HUDEP-2 (cell line): ENCODE measurements around the gene RPGRIP1L.

Experiments
- DNase-seq, 76 experiments: peaks; one replicate each; lab custom pipeline; 2025; ENCODE audit not compliant: unreplicated experiment in 76 of 76; lab: John Stamatoyannopoulos, UW

Gene RPGRIP1L

DNA sequence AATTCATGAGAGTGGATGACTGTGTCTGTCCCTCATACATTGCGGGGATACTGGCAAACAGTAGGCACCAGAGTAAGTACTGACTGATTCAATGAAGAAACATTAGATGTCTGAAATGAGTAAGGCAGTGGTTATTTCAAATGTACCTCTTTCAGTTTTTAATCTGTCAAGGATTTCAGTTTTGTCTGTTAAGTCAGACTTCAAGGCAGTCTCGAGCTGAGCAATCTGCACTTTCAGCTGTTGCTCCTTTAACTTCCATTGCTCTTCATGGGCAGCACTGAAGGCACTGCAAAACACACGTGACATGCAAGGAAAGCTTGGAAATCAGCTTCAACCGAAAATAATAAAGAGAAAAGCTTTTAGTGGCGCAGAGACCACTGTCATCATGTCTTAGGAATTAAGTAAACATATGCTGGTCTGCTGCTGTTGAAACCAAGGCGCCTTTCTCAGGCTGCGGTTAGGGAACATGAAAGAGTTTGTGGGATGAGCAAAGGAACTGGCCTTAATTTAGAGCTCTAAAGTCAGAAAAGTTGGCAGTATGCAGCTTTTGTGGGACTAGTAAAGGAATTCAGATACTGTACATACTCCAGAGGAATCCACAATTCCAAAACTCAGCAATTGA, 38.8 kb downstream of the RPGRIP1L start:
- DNase-seq = no peak

- DNase-seq = no peak
These were observed 41.6 kb downstream of the RPGRIP1L start for GRCh38 chr16:53662072-53662471.

DNA sequence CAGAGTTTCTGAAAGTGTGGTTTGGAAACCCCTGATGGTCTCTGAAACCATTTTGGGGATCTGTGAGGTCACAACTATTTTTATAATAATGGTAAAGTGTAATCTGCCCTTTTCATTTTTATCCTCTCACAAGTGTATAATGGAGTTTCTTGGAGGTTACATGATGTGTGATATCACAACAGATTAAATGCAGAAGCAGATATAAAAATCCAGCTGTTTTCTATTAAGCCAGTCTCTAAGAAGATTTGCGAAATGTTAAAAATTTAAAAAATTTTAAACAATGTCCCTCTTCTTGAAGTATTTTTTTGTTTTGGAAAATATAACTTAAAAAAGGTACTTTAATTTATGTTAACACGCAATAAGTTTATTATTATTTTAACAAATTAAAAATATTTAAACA, 48.7 kb downstream of the RPGRIP1L start:
- DNase-seq = no peak

DNA sequence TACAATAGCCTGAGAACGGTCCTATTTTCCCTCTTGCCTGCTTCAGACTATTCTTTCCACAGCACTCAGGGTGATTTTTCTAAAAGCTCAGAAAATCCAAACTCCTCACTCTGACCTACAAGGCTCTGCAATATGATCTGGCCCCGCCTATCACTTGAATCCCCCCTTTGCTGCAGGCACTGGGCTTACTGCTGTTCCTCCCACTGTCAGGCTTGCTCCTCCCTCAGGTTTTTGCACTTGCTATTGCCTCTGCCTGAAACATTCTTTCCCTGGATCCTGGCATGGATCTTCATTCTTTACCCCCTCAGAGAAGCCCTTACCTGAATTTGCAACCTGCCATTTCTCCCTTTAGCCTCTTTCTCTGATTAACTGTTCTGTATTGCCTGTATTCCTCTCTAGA, 52.3 kb downstream of the RPGRIP1L start:
- no peak for DNase-seq

- no peak for DNase-seq
These were observed 57.2 kb downstream of the RPGRIP1L start for GRCh38 chr16:53646506-53646905.

GRCh38 chr16:53643474-53643873, 60.2 kb downstream of the RPGRIP1L start:
- DNase-seq = no peak

DNA sequence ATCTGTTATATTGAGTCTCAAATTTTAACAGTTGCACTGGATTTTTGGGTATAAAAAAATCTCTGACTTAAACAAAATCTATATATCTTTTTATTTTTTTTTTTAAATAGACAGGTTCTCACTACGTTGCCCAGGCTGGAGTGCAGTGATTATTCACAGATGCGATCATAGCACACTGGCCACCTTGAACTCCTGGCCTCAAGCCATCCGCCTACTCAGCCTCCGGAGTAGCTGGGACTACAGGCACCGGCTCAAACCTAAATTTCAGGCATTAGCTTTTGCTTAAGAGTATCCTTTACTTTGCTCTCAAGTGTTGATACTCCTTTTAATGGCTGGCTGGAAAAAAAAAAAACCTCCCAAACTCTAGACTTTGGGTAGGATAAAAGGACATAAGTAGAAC, 61.6 kb downstream of the RPGRIP1L start:
- no peak for DNase-seq

- no peak for DNase-seq
These were observed 66.7 kb downstream of the RPGRIP1L start for GRCh38 chr16:53636978-53637377.

DNA sequence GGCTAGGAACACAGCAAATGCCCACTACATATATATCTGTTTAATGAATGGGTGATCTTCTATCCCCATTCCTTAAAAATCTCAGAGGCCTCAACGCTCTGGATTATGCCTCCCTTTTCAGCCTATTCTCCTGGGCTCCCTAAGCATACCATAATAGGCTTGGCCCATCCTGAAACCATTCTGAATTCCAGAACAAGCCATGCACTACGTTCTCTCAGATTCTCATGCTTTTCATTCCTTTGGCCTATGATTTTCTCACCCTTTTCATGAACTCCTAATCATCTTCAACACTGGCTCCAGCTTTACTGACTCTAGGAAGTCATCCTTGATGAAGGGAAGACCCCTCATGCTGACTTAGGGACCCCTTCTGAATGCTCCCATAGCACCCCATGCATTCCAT, 71.1 kb downstream of the RPGRIP1L start:
- no peak for DNase-seq

- DNase-seq = no peak
These were observed 72.2 kb downstream of the RPGRIP1L start for GRCh38 chr16:53631236-53632025.

DNA sequence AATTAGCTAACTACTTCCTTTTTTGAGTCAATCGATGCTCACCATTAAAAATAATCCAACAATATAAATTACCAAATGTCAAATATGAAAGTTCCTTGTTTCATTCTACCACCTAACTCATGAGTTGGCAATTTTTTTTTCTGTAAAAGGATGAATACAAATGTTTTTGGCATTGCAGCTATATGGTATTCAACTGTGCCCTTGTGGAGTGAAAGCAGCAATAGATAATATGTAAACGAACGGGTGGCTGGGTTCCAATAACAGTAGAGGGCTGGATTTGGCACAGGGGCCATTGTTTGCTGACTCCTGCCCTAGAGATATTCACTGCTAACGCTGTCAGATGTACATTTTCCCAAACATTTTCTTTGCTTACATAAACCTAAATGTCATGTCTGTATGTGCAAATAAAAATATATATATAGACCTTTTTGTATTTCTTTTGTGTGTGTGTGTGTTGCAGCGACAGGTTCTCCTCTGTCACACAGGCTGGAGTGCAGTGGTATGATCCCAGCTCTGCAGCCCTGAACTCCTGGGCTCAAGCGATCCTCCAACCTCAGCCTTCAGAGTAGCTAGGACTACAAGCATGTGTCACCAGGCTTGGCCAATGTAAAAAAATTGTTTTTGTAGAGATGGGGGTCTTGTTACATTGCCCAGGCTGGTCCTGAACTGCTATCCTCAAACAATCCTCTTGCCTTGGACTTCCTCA, 73.9 kb downstream of the RPGRIP1L start:
- DNase-seq = no peak

GRCh38 chr16:53629151-53629550, 74.5 kb downstream of the RPGRIP1L start:
- no peak for DNase-seq

- no peak for DNase-seq
These were observed 76.8 kb downstream of the RPGRIP1L start for GRCh38 chr16:53626811-53627210.

- DNase-seq = no peak
These were observed 77.5 kb downstream of the RPGRIP1L start for GRCh38 chr16:53626161-53626560.

- no peak for DNase-seq
These were observed 78.4 kb downstream of the RPGRIP1L start for GRCh38 chr16:53625221-53625620.

DNA sequence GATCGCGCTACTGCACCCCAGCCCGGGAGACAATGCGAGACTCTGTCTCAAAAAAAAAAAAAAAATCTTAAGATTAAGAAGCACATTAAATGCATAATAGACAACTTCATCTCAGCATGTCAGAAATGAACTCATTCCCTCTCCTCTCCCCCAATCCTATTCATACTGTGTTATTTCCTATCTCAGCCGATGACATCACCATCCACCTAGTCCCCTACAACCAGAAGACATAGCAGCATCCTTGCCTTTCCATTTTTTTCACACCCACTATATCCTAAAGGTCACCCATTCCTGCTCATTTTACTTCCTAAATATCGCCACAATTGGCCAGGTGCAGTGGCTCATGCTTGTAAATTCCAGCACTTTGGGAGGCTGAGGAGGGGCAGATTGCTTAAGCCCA, 81.3 kb downstream of the RPGRIP1L start:
- no peak for DNase-seq

DNA sequence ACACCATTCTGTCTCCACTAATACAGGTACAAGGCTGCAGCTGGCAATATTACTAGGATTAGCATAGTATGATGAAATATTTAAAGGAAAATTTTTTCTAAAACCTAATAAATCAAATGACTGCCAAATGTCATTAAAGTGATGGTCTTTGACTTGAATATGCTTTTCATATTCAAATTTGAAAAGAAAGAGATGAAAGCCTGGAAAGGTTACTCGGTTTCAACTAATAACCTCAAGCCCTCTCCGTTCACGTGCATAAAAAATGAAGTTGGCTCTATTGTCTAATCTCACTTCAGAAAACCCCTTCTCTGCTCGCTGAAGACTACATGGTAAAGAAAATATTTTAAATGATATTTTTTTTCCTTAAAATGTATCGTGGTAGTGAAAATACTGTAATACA, 83.2 kb downstream of the RPGRIP1L start:
- DNase-seq = no peak

- DNase-seq = no peak
These were observed 84.4 kb downstream of the RPGRIP1L start for GRCh38 chr16:53619235-53619634.

GRCh38 chr16:53614346-53614745, 89.3 kb downstream of the RPGRIP1L start:
- DNase-seq = no peak

GRCh38 chr16:53612003-53612402, 91.7 kb downstream of the RPGRIP1L start:
- no peak for DNase-seq

- peak in 3 of 76 experiments; percentile 1 to 3 (median 2) for DNase-seq
These were observed 92.4 kb downstream of the RPGRIP1L start for GRCh38 chr16:53611179-53611696.

DNA sequence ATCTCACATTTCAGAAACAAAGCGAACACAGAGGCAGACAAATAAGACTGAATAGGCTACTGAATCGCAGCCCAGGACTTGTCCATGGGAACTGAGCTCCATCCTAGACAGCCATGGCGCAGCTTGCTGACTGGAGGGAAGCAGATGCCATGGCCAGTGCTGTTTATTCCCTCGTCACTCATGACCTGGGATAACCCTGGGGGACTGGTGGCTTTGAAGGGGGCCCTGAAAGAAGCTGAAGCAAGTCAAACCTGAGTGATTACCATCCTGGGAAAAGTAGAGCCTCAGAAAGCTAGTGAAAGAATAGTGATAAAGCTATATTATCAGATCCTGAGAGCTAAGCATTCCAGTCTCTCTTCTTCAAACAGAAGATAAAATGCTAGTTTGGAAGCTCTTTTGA, 94.1 kb downstream of the RPGRIP1L start:
- no peak for DNase-seq
